Stimulated activated CD8-positive, alpha-beta memory T cell treated with anti-CD3 and anti-CD28 coated beads, Interleukin-15, amount 100 ng/mL, for 4 hours (primary cell): ENCODE measurements around the gene PSMD11.

ENCODE experiments used
- DNase-seq, 2 donors: peaks; one replicate each; pipeline ENCODE4 v3.0.0-alpha.2; 2020; ENCODE audit warnings: low read depth in 2 of 2

The PSMD11 gene

GRCh38 chr17:32464374-32464773, 20.1 kb downstream of the PSMD11 start:
- DNase-seq, result no peak

DNA sequence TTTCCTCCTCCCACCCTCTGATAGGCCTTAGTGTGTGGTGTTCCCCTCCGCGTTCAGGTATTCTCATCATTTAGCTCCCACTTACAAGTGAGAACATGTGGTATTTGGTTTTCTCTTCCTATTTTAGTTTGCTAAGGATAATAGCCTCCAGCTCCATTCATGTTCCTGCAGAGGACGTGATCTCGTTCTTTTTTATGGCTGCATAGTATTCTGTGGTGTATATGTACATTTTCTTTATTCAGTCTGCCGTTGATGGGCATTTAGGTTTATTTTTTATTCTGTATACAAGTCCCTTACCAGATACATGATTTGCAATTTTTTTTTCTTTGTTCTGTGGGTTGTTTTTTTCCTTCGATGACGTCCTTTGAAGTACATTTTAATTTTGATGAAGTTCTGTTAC, 23.6 kb downstream of the PSMD11 start:
- DNase-seq, result no peak

GRCh38 chr17:32470405-32471167, 26.3 kb downstream of the PSMD11 start:
- DNase-seq, result no peak

DNA sequence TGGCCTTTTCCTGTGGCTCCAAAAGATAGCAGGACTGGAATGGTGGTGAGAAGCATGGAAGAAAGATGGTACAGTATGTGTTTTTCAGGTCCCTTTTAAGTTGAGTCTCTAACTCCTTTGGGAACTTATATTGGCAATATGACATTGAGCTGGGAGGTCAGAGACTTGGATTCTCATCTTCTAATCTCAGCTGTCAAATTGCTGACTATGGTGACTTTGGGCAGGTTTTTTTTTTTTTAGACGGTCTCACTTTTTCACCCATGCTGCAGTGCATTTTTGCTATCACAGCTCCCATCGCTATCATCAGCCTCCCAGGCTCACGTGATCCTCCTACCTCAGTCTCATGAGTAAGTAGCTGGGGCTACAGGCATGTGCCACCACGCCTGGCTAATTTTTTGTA, 27.3 kb downstream of the PSMD11 start:
- no peak for DNase-seq

DNA sequence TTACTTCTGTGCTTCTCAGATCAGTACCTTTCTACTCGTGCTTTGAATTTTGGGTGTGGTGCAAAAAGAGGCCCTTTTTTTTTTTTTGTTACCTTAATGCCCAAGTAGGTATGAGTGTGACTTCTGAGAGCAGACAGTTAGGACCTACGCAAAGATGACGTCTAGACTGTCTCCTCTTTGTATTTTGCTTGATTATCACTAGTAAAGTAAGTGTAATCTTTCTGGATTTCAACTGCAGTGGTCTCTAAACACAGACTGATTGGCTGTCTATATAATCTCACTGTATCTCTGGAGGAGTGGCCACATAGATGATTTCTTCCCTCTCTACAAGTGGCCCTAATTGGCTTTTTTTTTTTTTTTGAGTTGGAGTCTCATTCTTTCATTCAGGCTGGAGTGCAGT, 30.9 kb downstream of the PSMD11 start:
- DNase-seq, result no peak

DNA sequence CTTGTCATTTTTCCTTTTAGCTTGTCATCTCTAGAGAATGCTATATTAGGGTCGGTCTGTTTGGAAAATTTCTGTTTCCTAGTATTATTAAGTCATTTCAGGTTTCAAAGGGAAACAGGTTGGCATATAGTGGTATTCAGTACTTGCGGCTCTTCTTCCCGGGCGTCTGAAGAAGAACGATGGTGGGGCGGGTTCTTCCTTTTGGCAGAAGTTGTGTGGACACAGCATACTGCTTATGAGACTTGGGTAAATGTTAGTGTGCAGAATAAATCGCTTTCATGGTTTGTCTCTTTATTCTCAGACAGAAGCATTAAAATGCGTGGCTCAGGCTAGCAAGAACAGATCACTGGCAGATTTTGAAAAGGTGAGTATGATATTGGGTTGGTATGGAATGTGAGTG, 32.9 kb downstream of the PSMD11 start:
- no peak for DNase-seq

DNA sequence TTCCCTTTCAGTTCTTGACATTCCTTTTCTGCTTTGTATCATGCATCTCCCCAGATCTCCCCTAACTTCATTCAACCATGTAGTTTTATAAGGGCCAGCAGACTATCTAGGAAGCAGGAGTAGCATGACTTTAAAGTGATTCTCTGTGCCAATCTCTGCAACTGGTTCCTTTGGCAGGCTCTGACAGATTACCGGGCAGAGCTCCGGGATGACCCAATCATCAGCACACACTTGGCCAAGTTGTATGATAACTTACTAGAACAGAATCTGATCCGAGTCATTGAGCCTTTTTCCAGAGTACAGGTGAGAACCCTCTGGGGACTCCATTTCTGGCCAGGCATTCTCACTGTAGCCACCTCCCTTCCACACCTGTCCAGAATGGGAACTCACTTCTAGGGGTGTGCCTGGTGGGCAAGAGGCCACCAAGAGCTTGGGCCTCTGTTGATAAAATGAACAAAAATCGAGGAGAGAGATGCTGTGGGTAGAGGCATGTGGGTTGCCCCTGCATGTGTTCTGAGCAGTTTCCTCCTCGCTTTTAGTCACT, 34.8 kb downstream of the PSMD11 start:
- no peak for DNase-seq

DNA sequence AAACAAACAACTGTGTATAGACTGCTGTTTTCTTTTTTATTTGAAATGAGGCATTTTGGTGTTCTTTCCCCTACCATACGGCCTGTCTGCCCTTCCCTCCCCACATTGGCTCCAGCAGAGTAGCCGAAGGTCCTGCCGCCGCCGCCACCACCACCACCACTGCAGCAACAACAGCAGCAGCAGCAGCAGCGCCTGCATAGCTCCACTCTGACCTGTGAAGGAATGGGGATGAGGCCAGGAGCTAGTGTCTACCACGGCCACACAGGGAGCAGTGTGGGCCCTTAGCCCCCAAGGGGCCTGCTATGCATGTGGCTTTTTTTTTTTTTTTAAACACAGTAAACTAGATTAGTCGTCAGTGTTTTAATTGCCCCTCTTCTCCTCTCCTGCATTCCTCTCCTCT, 36.9 kb downstream of the PSMD11 start:
- no peak for DNase-seq

DNA sequence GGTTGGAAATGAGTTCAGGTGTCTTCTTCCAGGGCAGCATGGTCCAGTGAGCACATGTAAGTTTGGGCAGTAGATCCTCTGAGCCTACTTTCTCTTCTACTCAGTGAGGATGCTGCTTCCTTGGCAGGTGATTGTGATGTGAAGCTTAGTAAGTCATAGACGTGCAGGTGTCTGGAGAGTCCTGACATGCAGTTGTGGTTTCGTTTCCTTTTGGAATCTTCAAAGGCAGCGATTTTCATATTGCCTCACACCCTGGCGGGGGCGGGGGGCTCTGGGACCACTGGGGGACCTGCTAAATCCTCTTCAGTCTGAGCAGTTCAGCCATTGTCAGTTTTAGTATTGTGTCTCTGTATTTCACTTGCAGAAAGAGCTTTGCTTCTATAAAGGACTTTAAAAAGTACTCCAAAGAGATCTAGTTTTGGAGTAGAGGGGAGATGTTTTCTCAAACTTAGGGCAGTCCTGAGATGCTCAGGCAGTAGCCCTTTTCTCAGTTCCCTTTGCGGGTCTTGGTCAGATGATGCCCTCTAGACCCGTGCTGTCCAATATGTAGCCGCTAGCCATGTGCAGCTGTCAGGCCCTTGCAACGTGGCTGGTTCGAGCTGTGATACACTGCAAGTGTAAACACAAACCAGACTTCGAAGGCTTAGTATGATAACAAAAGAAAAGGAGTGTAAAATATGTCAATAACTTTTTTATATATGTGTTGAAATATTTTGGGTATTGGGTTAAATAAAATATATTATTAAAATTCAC, 38.4 kb downstream of the PSMD11 start:
- DNase-seq, result no peak

DNA sequence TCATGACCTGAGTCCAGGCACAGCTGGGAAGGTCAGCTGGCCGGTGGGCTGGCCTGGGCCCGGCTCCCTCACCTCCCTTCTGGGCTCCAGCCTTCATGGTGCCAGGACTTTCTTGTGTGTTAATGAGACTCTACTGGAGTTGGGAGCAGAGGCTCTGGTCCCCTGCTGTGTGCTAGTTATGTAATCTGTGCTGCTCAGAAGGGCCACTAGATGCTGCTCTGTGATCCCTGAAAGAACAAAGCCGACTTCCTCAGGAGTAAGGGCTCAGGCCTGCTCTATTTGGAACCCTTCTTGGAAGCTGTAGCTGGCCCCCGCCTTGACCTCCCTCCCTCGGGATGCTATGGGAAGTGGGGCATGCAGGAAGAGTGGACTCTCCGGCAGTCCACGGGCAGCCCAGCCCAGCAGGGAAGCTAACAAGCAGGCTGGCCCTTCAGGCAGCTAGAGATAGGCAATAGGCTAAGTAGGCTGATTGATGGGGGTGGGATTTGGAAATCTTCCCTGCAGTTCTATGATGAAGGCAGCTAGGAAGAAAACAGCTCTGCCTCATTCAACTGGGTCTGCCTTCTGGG, 39.2 kb downstream of the PSMD11 start:
- no peak for DNase-seq

GRCh38 chr17:32484041-32484461, 39.7 kb downstream of the PSMD11 start:
- DNase-seq, result no peak

DNA sequence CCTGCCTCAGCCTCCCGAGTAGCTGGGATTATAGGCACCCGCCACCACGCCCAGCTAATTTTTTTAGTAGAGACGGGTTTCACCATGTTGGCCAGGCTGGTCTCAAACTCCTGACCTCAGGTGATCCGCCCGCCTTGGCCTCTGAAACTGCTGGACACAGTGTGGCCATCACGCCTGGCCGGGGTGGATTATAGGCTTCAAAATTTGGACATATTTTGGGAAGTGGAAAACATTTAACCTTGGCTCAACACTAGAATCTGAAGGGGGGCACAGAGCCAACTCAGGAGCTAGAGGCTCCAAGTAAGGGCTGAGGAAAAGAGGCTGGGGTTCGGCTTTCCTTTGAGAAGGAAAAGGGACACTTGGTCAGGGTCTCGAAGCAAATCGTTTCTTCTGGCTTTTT, 40.3 kb downstream of the PSMD11 start:
- no peak for DNase-seq

DNA sequence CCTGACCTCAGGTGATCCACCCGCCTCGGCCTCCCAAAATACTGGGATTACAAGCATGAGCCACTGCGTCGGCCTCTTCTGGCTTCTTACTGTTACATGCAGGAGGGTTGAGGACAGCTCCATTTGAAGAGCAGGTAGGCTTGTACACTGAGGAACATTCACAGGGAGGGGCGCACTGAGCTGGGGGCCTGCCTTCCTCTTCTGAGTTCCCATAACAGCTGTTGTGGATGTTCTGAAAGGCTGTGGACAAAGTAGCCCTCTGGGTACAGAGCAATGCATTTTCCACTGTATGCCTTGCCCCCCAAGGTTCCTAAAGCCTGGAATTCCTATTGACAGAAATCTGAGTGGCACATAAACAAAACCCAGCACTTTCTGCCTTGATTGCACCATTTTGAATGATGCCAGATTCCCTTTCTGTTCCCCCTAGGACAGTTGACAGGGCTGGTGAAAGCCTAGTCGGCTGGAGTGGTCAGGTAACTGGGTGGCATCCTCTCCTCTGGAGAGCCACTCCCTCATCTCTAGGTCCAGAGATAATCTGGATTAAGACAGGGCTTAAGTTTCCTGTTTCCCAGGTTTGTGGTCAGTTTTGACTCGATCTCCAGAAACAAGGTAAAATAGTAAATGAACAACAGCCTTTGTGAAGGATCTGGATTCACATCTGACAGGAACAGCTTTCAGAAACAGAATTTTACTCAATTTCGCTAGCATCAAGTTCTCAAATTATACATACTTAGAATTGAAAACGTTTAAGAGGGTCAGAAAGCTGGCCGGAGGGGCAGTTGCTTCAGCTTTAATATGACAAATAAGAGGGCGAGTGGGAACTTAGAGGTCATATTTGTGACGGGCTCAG, 41.2 kb downstream of the PSMD11 start:
- no peak for DNase-seq

DNA sequence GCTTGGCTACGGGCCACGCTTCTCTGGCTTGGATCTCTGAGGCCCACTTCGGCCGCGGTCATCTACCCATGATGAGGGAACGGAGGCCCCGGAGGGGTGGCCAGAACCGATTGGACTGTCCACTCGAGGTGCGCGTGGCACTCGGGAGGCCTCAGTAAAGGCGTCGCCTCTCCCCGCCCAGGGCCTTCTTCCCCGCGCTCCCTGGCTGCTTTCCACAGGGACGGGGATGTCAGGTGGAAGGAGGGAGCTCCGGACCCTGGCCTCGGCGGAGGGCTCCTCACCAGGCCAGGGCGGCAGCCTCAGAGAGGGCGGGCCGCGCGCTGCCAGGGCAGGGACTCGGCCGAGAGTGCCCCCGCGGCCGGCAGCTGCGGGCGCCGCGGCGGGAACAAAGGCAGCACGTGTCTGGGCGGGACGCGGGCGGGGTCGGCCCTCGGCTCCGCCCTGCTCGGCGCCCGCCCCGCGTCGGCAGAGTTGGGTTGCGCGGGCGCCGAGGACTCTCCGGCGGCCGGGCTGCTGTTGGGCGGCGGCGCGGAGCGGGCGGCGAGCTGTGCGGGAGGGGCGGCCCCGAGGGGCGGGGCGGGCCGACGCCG, 41.9 kb downstream of the PSMD11 start:
- DNase-seq, result peak in 1 of 2 donors; percentile 50

- peak in 1 of 2 donors; percentile 45 for DNase-seq
These were observed 42.6 kb downstream of the PSMD11 start, which contains the start of gene CDK5R1 for GRCh38 chr17:32486701-32487472. Gene CDK5R1 (plus strand): TSS chr17:32486993. CDS start chr17:32487621, 628 bp downstream.

- no peak for DNase-seq
These were observed 43.3 kb downstream of the PSMD11 start for GRCh38 chr17:32487473-32488176.

GRCh38 chr17:32488177-32488542, 43.9 kb downstream of the PSMD11 start:
- DNase-seq, result no peak

- DNase-seq, result no peak
These were observed 44.4 kb downstream of the PSMD11 start for GRCh38 chr17:32488604-32489180.

GRCh38 chr17:32489320-32490100, 45.2 kb downstream of the PSMD11 start:
- no peak for DNase-seq
